Neural crest cell (in vitro differentiated cells): ENCODE data around the gene PNPLA1. TPM values are rescaled to one million over a fixed set of nuclear protein-coding genes. Genes with fewer than 3 reads are reported as not detected.
A peak's percentile ranks its signal among the peaks of the same experiment; 100 is the strongest.

Experiments
- DNase-seq: peaks from one replicate; pipeline ENCODE4 v3.0.0; 2021; ENCODE audit warnings: low read depth, mixed read lengths, low spot score
- H3K27ac Mint-ChIP-seq: one replicate; pipeline ENCODE4 v1.8.0; 2021; ENCODE audit warnings: mild to moderate bottlenecking, mixed read lengths; ENCODE audit not compliant: unreplicated experiment
- H3K27me3 Mint-ChIP-seq: 2 replicates; pipeline ENCODE4 v1.8.0; 2021; ENCODE audit warnings: low read depth, mild to moderate bottlenecking, mixed read lengths
- H3K36me3 Mint-ChIP-seq: 2 replicates; pipeline ENCODE4 v1.8.0; 2021; ENCODE audit warnings: low read depth, mild to moderate bottlenecking, mixed read lengths
- H3K4me1 Mint-ChIP-seq: 2 replicates; pipeline ENCODE4 v1.8.0; 2021; ENCODE audit warnings: mixed read lengths
- H3K4me3 Mint-ChIP-seq: one replicate; pipeline ENCODE4 v1.8.0; 2021; ENCODE audit warnings: mild to moderate bottlenecking, mixed read lengths
- H3K9me3 Mint-ChIP-seq: 2 replicates; pipeline ENCODE4 v1.8.0; 2021; ENCODE audit warnings: mixed read lengths
- total RNA-seq: library from RNA; stranded (reverse); gene quantifications from 2 replicates; pipeline ENCODE4 v1.2.1, GENCODE V29; 2021
- TF ChIP-seq, protein P1 (sequence below): fragments of 200-600 bp; sonication (generic); conservative IDR thresholded peaks from 2 replicates; pipeline ENCODE4 v1.5.0; 2021; ENCODE audit warnings: antibody characterized with exemption, mild to moderate bottlenecking

The PNPLA1 gene
- total RNA-seq, 1 donor from 2014 or later: not detected

DNA sequence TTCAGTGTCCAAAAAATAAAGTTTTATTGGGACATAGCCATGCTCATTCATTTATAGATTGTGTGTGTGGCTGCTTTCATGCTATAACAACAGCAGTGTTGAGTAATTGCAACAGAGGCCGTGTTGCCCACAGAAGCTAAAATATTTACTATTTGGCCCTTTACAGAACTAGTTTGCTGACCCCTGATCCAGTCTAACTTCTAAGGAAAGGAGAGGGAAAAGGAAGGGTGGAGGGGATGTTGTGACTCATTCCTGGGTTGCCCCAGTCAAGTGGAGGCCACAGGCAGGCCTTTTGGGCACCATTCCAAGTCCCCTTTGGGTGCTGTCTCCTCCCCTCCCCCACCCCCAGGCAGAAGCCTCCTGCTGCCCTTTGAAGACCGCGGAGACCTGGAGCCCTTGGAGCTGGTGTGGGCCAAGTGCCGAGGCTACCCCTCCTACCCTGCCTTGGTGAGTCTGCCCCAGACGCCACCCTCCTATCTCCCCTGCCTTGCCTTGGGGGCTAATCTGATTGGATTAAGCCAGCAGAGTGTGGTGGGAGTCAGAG is 44.9 kb upstream of the PNPLA1 start:
- Mint-ChIP-seq H3K9me3 (no peaks in the 10 kb centered on the region), H3K27me3 (no peaks in the 10 kb centered on the region), H3K36me3 (peaks cover 7% of the 10 kb centered on the region), H3K4me1 (no peaks in the 10 kb centered on the region), H3K27ac (no peak overlapping the region), H3K4me3 (no peak overlapping the region)
- DNase-seq: no peak
- TF ChIP-seq, protein P1, sequence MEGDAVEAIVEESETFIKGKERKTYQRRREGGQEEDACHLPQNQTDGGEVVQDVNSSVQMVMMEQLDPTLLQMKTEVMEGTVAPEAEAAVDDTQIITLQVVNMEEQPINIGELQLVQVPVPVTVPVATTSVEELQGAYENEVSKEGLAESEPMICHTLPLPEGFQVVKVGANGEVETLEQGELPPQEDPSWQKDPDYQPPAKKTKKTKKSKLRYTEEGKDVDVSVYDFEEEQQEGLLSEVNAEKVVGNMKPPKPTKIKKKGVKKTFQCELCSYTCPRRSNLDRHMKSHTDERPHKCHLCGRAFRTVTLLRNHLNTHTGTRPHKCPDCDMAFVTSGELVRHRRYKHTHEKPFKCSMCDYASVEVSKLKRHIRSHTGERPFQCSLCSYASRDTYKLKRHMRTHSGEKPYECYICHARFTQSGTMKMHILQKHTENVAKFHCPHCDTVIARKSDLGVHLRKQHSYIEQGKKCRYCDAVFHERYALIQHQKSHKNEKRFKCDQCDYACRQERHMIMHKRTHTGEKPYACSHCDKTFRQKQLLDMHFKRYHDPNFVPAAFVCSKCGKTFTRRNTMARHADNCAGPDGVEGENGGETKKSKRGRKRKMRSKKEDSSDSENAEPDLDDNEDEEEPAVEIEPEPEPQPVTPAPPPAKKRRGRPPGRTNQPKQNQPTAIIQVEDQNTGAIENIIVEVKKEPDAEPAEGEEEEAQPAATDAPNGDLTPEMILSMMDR: no peak

DNA sequence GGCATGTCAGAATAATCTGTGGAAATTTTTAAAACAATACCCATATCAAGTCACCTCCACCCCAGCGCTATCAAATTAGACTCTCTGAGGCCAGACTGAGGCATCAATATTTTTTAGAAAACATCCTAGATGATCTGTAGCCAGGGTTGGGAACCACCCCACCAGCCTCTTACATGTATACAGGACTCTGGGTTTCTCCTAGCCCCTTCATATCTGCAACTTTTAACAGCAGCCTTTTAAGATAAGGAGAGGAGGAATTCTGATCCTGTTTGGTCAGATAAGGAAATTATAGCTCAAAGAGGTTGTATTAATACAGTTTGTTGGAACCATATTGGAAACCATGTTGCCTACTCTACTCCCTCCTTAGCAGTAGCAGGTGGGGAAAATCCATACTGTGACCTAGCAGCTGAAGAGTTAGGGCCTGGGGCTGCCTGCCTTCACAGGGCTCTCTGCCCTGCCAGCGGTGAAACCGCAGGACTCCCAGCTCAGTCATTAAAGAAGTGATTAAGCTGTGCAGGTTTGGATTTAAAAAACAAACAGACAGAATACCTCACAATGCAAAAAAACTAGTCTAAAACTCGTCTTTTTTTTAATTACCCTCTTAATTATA is 43.3 kb upstream of the PNPLA1 start:
- Mint-ChIP-seq H3K9me3 (no peaks in the 10 kb centered on the region), H3K4me3 (no peak overlapping the region), H3K36me3 (peaks cover 12% of the 10 kb centered on the region), H3K27ac (no peak overlapping the region), H3K4me1 (no peaks in the 10 kb centered on the region), H3K27me3 (no peaks in the 10 kb centered on the region)
- TF ChIP-seq, protein P1: no peak
- DNase-seq: no peak

DNA sequence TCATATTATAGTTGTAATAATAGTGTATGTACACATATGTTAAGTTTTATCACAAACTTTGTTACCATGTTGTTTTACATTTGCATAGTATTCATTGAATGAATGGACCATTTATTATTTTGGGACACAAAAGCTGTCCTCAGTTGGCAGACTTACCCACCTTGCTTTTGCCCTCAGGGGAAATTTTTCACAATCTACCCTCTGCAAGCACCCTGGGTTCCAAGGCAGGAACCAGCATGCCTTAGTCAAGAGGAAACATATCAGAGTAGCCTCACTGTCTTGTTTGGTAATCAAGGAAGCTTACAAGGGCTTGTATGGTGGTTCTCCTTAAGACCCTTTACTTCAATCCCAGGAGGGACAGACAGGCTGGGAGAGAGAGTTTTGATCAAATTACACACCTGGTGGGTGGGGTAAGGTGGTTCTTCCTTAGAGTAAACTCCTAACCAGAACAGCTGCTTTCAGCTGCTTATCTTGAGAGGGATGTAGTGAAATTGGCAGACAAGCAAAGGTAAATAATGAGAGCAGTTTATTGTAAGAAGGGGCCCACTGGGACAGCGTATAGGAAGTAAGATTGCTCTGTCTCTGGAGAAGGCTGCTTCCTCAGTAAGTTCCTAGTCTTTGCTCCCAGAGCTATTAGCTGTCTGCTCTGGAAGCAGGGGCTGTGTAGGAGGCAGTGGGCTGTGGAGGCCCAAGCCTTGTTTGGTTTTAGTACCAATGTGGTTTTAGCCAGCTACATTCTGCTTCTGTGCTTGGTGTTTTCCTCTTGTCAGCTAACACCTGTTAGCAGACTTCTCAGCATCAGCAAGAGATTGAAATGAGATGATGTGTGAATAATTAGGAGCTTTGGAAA is 42.3 kb upstream of the PNPLA1 start:
- TF ChIP-seq, protein P1: no peak
- H3K4me1 Mint-ChIP-seq: no peaks in the 10 kb centered on the region
- no peak for DNase-seq
- no peak overlapping the region for H3K4me3 Mint-ChIP-seq
- H3K27me3 Mint-ChIP-seq: no peaks in the 10 kb centered on the region
- H3K9me3 Mint-ChIP-seq: no peaks in the 10 kb centered on the region
- H3K36me3 Mint-ChIP-seq: peaks cover 15% of the 10 kb centered on the region
- H3K27ac Mint-ChIP-seq: no peak overlapping the region

DNA sequence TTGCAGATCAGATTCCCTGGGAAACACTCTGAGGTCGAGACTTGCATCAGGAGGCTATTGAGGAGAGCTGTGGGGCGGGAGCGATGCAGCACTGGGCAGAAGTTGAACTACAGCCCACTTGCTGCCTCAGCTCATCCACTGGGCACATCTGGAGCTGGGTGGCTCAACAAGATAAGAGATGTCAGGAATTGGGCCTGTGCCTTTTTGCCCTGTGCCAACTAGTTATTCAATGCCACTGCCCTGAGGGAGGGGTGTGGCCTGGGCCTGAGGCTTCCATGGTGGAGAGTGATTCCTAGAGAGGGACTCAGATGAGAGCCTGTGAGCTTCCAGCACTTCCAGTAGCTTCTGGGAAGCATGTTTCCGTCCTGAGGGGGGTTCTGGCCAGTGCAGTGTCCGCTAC is 40.6 kb upstream of the PNPLA1 start:
- DNase-seq: no peak
- TF ChIP-seq, protein P1: no peak
- Mint-ChIP-seq H3K27me3 (no peaks in the 10 kb centered on the region), H3K4me3 (no peak overlapping the region), H3K9me3 (no peaks in the 10 kb centered on the region), H3K36me3 (peaks cover 12% of the 10 kb centered on the region), H3K27ac (peak overlapping the region; percentile 71), H3K4me1 (no peaks in the 10 kb centered on the region)

DNA sequence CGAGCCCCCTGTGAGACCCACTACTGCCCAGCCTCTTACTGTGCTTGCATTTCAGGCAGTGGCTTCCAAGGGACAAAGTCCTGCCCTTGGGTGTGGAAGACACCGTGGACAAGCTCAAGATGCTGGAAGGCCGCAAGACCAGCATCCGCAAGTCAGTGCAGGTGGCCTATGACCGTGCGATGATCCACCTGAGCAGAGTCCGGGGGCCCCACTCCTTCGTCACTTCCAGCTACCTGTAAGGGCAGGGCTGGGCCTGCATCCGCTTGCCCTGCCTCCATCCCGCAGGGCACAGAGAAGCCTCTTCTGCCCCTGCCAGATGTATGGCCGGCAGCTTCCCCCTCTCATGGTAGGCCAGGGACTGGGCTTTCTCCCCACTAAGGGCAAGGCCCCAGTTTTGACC is 39.5 kb upstream of the PNPLA1 start:
- Mint-ChIP-seq H3K36me3 (peaks cover 13% of the 10 kb centered on the region), H3K27me3 (no peaks in the 10 kb centered on the region), H3K9me3 (no peaks in the 10 kb centered on the region), H3K27ac (no peak overlapping the region), H3K4me1 (no peaks in the 10 kb centered on the region), H3K4me3 (no peak overlapping the region)
- TF ChIP-seq, protein P1: no peak
- no peak for DNase-seq
